AML-193 (cell line): ENCODE data around the gene C11orf65.

Source experiments
- DNase-seq, 2 experiments: peaks; one replicate each; lab custom pipeline; 2025; lab: John Stamatoyannopoulos, UW

Gene C11orf65

GRCh38 chr11:108370990-108371389 is 96.3 kb downstream of the C11orf65 start:
- no peak for DNase-seq

DNA sequence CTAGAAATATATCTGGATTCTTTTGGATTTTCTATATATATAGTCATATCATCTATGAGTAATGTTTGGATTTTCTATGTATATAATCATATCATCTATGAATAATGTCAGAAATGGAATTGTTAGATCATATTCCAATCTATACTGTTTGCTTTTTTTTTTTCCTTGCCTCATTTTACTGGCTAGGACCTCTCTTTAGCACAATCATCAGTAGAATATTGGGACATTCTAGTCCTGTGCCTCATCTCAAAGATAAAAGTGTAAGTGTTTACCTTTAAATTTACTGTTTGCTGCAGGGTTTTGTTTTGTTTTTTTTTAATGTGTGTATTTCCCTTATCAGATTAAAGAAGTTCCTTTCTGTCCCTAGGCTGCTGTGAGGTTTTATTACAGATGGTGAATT is 97.0 kb downstream of the C11orf65 start:
- DNase-seq = no peak

DNA sequence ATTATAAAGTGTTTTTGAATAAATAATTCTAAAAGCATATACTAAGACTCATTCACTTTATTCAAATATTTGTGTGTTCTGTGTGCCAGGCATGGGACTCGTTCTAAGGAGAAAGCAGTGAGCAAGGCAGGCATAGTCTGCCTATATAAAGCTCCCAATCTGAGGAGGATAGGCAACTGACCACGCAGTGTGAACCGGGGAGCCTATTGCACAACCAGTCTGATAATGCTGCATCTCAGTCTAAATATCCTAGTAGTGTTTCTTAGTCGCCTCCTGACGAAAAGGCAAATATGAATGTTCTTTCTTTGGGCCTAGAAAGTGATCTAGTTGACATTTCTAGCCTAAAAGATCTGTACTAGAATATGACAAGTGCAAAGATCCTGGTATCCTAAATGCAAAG is 98.3 kb downstream of the C11orf65 start:
- no peak for DNase-seq

DNA sequence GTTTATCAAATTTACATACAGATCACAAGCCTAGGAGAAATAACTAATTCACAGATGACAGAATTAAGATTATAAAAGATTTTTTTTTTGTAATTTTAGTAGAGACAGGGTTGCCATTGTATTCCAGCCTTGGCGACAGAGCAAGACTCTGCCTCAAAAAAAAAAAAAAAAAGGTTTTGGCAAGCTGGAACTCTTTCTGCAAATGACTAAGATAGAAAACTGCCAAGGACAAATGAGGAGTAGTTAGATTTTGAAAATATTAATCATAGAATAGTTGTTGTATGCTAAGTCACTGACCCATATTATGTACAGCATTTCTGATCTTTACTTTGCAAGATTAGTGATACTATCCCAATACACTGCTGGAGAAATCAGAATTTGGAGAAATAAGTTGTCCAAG is 99.2 kb downstream of the C11orf65 start:
- DNase-seq = no peak

GRCh38 chr11:108364159-108364558 is 103.2 kb downstream of the C11orf65 start:
- DNase-seq = no peak

DNA sequence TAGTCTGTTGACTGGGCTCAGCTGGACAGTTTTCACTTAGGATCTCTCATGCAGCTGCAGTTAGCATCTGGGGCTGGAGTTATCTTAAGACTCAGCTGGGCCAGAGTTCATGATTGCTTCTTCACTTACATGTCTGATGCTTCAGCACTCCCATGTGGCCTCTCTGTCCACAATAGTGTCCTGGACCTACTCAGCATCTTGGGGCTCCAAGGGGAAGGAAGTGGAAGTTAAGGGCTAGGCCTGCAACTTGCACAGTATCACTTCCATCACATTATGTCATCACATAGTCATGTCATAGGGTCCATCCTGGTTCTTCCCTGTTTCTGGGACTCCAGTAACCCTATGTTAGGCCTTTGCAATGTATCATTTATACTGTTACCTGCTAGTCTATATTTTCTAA is 115.9 kb downstream of the C11orf65 start:
- DNase-seq = no peak

DNA sequence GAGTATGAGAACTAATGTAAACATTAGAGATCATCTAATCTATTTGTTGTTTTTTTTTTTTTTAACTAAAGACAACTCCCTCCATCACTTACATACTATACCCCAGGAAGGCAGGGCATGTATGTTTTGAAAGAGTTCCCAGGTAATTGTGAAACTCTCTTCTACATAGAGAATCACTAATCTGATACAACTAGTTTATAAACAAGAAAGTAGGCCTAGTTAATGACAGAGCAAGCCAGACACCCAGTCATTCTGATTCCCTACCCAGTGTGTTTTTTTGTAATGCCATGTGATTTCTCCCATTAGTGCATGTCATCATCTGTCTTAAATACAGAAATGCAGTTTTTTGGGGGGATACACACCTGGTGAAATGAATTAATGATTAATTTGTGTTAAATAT is 120.9 kb downstream of the C11orf65 start:
- no peak for DNase-seq

DNA sequence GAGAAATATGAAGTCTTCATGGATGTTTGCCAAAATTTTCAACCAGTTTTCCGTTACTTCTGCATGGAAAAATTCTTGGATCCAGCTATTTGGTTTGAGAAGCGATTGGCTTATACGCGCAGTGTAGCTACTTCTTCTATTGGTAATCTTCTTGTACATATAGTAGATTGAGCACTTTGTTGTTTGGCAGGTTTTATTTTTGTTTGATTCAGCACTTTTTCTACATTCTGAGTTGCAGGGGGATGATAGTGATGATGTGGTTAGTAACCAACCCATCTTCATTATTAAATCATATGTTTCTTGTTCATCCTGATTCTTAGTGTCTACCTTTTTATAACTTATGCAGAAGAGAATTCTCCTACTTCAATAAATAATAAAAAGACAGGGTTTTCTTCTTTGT is 121.6 kb downstream of the C11orf65 start:
- DNase-seq = no peak

GRCh38 chr11:108343714-108344113 is 123.6 kb downstream of the C11orf65 start:
- no peak for DNase-seq

- DNase-seq = no peak
Observed at GRCh38 chr11:108341654-108342053, 125.7 kb downstream of the C11orf65 start.

DNA sequence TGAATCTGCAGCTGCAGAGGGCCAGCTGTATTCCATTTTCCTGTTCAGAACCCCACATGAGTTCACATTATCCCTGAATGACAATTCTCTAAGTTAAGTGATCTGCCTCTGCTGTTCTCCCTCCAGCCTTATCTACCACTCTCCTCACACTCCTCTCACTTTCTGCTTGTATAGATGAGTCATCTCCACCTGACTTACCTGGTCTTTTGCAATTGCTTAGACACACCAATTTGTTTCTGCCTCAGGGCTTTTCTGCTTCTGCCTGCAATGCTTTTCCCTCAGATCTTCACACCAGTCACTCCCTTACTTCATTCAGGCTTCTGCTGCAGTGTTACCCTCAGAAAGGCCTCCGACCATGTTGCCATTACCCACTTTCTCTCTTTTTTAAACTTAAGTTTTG is 126.4 kb downstream of the C11orf65 start:
- no peak for DNase-seq

DNA sequence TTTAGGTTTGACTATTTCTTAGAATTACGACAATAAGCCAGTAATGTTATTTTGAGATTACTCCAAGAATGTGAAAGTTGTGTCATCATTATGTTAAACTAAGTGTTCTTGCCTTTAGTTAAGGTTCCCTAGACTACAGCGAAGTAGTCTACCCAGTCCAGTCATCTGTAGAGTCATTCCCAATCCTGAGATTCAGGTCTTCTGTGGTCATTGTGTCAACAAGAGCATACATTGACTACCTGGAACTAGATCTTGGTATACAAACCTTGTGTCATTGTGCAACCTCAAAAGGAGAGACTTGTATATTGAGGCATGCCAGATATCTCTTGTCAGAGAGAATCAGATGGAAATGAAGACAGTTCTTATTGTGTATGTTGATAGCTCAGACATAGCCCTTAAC is 128.6 kb downstream of the C11orf65 start:
- no peak for DNase-seq

GRCh38 chr11:108333403-108333899 is 133.9 kb downstream of the C11orf65 start:
- no peak for DNase-seq
